Bronchial epithelial cell (primary cell): ENCODE results near the gene PRAMEF11. TPM values are rescaled to one million over a fixed set of nuclear protein-coding genes. Genes with fewer than 3 reads are reported as not detected.
"Not testable (repeated sequence)": the region's sequence is repeated elsewhere in the genome, so short reads cannot be mapped to it uniquely, and the experiment has no call there.

Source experiments
- DNase-seq: peaks from one replicate; pipeline ENCODE4 v3.0.0-alpha.2; 2010; ENCODE audit warnings: low read depth
- FAIRE-seq: peaks from 2 replicates; lab custom pipeline; 2011; peaks lifted over from hg19 to GRCh38; lab: Jason Lieb, UNC
- H3K27me3 ChIP-seq: 2 replicates; pipeline ENCODE4 v1.5.1; 2011; ENCODE audit warnings: low read length; ENCODE audit not compliant: control insufficient read depth, insufficient read depth
- H3K36me3 ChIP-seq: 2 replicates; pipeline ENCODE4 v1.5.1; 2011; ENCODE audit warnings: low read length; ENCODE audit not compliant: control insufficient read depth, insufficient read depth
- H3K4me3 ChIP-seq: 2 replicates; pipeline ENCODE4 v1.5.1; 2011; ENCODE audit warnings: mild to moderate bottlenecking, low read depth, low read length, control low read depth
- total RNA-seq: library from RNA; depleted of rRNA; stranded (reverse); fragments of >200 nt; gene quantifications from 2 replicates; pipeline ENCODE4 v1.2.1, GENCODE V29; 2014
- TF ChIP-seq, protein P1 (sequence below): IDR thresholded peaks from 2 replicates; pipeline ENCODE4 v1.5.1; 2011; ENCODE audit warnings: mild to moderate bottlenecking, moderate library complexity, low read length, control low read depth, inconsistent platforms; ENCODE audit not compliant: insufficient read depth, severe bottlenecking

PRAMEF11 gene
- total RNA-seq, 1 donor from 2014 or later = not detected

GRCh38 chr1:12810691-12811408 is 20.4 kb downstream of the PRAMEF11 start:
- Histone ChIP-seq H3K36me3 (no peaks in the 10 kb centered on the region), H3K27me3 (no peaks in the 10 kb centered on the region), H3K4me3 (no peak overlapping the region)
- FAIRE-seq (no peak), DNase-seq (no peak)
- TF ChIP-seq, protein P1, sequence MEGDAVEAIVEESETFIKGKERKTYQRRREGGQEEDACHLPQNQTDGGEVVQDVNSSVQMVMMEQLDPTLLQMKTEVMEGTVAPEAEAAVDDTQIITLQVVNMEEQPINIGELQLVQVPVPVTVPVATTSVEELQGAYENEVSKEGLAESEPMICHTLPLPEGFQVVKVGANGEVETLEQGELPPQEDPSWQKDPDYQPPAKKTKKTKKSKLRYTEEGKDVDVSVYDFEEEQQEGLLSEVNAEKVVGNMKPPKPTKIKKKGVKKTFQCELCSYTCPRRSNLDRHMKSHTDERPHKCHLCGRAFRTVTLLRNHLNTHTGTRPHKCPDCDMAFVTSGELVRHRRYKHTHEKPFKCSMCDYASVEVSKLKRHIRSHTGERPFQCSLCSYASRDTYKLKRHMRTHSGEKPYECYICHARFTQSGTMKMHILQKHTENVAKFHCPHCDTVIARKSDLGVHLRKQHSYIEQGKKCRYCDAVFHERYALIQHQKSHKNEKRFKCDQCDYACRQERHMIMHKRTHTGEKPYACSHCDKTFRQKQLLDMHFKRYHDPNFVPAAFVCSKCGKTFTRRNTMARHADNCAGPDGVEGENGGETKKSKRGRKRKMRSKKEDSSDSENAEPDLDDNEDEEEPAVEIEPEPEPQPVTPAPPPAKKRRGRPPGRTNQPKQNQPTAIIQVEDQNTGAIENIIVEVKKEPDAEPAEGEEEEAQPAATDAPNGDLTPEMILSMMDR = no peak

DNA sequence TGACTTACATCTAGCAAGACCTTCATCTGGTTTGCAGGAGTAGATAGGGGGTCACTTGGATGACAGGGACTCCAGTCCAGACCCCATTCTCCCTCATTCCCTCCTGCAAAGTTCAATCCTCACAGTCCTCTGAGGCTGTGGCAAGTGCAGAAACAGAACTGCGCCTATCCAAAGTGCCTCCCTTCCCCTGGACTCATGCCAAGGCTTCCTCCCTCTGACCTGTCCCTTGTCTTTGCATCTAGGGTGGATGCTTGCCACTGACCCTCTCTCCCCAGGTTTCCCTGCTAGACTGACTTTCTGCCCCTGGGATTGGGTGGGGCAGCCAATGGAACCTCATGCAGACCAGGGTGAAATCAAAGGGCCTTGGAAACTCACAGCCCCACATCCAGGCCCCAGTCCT is 21.3 kb downstream of the PRAMEF11 start:
- FAIRE-seq (no peak), DNase-seq (no peak)
- no peak overlapping the region for H3K4me3 ChIP-seq
- no peaks in the 10 kb centered on the region for H3K27me3 ChIP-seq
- TF ChIP-seq, protein P1 = no peak
- H3K36me3 ChIP-seq = no peaks in the 10 kb centered on the region

- FAIRE-seq = no peak
- no peak for DNase-seq
- TF ChIP-seq, protein P1 = no peak
- no peaks in the 10 kb centered on the region for H3K27me3 ChIP-seq
- no peak overlapping the region for H3K4me3 ChIP-seq
- H3K36me3 ChIP-seq = no peaks in the 10 kb centered on the region
These were observed 31.5 kb downstream of the PRAMEF11 start for GRCh38 chr1:12799730-12800129.

- TF ChIP-seq, protein P1 = no peak
- FAIRE-seq (no peak), DNase-seq (no peak)
- H3K27me3 ChIP-seq = no peaks in the 10 kb centered on the region
- no peak overlapping the region for H3K4me3 ChIP-seq
- H3K36me3 ChIP-seq = no peaks in the 10 kb centered on the region
These were observed 32.3 kb downstream of the PRAMEF11 start for GRCh38 chr1:12798911-12799310.

DNA sequence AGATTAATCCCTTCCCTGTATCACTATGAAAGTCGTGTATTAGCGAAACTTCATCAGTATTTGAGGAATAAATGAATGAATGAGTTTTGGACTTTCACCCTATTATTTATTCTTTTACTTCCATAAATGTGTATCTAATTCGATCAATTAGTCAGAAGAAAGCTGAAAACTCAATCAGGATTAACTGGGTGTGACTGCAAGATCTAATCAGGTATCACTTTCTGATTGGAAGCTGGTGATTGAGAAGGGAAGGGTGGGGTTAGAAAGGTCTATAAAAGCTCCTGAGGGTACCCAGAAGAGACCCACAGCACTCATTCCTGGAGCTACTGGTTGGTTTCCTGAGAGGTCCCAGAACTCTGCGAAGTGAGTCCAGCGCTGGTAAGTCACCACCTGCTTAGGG is 40.1 kb downstream of the PRAMEF11 start, which contains the start of gene PRAMEF1:
Gene PRAMEF1, plus strand, starts transcription at position 301 of the 400 bp plus-strand sequence. CDS start 1,831 bp downstream, outside the sequence.
- DNase-seq, H3K4me3 ChIP-seq, H3K27me3 ChIP-seq, H3K36me3 ChIP-seq, FAIRE-seq: not testable (repeated sequence)

GRCh38 chr1:12784729-12785128 is 46.5 kb downstream of the PRAMEF11 start:
- not testable (repeated sequence) for H3K4me3 ChIP-seq, FAIRE-seq, H3K27me3 ChIP-seq, H3K36me3 ChIP-seq, DNase-seq

DNA sequence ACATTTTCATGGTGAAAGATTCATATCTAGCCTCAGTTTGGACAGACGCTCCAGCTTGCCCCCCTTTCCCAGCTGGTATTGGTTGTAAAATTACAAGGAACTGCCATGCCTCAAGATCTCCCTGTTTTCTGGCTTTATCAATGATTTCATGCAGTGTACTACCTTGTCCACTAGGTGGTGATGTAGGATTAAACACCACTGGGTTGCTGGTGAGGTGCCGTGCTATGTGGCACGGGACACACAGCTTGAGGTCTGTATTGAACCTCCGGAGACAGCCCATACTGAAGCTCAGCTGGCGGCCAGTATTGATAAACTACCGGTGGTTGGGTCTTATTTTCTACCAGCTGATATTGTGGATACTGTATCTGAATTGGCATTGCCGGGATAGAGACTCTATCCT is 47.4 kb downstream of the PRAMEF11 start:
- H3K36me3 ChIP-seq, H3K4me3 ChIP-seq, FAIRE-seq, H3K27me3 ChIP-seq: not testable (repeated sequence)
- peak; percentile 2 for DNase-seq

DNA sequence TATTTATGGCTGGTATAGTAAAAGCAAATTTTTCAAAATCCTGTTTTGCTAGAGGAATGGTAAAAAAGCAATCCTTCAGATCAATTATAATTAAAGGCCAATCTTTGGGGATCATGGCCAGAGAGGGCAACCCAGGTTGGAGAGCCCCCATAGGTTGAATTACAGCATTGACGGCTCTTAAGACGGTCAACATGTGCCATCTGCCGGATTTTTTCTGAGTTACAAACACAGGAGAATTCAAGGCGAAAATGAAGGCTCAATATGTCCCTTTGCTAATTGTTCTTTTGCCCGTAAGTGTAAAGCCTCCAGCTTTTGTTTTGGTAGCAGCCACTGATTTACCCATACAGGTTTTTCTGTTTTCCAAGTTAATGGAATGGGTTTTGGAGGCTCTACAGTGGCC is 49.7 kb downstream of the PRAMEF11 start:
- not testable (repeated sequence) for H3K4me3 ChIP-seq, H3K27me3 ChIP-seq, H3K36me3 ChIP-seq, DNase-seq, FAIRE-seq
